Esophagus squamous epithelium (tissue), 5 donors: ENCODE measurements around the gene GLIS1. TPM values are rescaled to one million over a fixed set of nuclear protein-coding genes. Genes with fewer than 3 reads are reported as not detected.

Experiments
- DNase-seq: peaks from one replicate; lab custom pipeline; 2025; lab: John Stamatoyannopoulos, UW
- H3K27ac ChIP-seq, 4 donors: fragments of 200-600 bp; sonication (generic); one replicate each; pipeline ENCODE4 v1.5.1; 2016 to 2019; ENCODE audit warnings: mild to moderate bottlenecking in 1 of 4
- H3K27me3 ChIP-seq, 4 donors: fragments of 200-600 bp; sonication (generic); 1 replicate in 3 of 4; 2 replicates in 1 of 4; pipeline versions ENCODE4 v1.5.1 to v1.6.0; 2017 to 2021; ENCODE audit warnings: antibody characterized with exemption in 1 of 4
- H3K36me3 ChIP-seq, 3 donors: fragments of 200-600 bp; sonication (generic); one replicate each; pipeline ENCODE4 v1.5.1; 2016 to 2019
- H3K4me1 ChIP-seq, 3 donors: fragments of 200-600 bp; sonication (generic); one replicate each; pipeline ENCODE4 v1.5.1; 2017 to 2019
- H3K4me3 ChIP-seq, 4 donors: fragments of 200-600 bp; sonication (generic); 1 replicate in 3 of 4; 2 replicates in 1 of 4; pipeline ENCODE4 v1.5.1; 2016 to 2019; ENCODE audit warnings: mild to moderate bottlenecking in 2 of 4, moderate library complexity in 1 of 4
- H3K9me3 ChIP-seq, 3 donors: fragments of 200-600 bp; sonication (generic); one replicate each; pipeline ENCODE4 v1.5.1; 2016 to 2019
- POLR2A ChIP-seq, 4 donors: fragments of 450-650 bp; IDR thresholded peaks; one replicate each; pipeline ENCODE4 v1.6.1; 2017; ENCODE audit warnings: antibody characterized with exemption in 4 of 4, mild to moderate bottlenecking in 4 of 4, moderate library complexity in 3 of 4
- WGBS, 2 donors: methylation state at CpG; one replicate each; pipeline ENCODE4 v1.1.5; 2018; 5-methylcytosine and 5-hydroxymethylcytosine counted together
- intact Hi-C: fragments of 100-400 bp; cut with DNase I; formaldehyde crosslinking; loops from one replicate; pipeline ENCODE4 v1.15.0; 2022
- total RNA-seq, 4 donors: library from RNA; depleted of rRNA; stranded (reverse); fragments of >200 nt; gene quantifications; one replicate each; pipeline ENCODE4 v1.1.0, GENCODE V29; 2016
- TF ChIP-seq, protein P1 (sequence below), 6 experiments: fragments of 450-650 bp in 4 of 6; fragments of 200-600 bp in 2 of 6; sonication (generic) in 2 of 6; IDR thresholded peaks; one replicate each; pipeline ENCODE4 v1.5.1; 2016 to 2019; ENCODE audit warnings: antibody characterized with exemption in 6 of 6, mild to moderate bottlenecking in 4 of 6, moderate library complexity in 4 of 6
- donor health status: DM: yes; HTN: yes; CAD: no.

Gene GLIS1
- total RNA-seq, 4 donors from 2014 or later, result 0.57 TPM; not detected in 3

DNA sequence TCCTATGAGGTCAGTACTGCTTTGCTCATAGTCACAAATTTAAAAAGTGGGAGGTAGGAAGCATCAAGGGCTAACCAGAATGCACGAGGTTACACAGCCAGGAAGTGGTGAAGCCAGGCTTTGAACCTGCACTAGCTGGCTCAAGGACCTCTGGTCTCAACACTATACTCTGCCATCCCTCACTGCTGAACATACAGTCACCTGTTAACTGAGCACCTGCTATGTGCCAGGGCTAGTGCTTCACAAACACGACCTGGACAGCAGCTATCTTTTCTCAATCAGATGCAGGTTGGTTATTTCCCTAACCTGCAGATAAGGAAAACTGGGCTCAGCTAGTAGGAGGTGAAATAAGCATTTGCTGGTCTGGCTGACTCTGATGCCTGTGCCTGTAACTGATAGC is 73.0 kb downstream of the GLIS1 start:
- Histone ChIP-seq H3K27ac (no peak overlapping the region), H3K36me3 (no peaks in the 10 kb centered on the region), H3K4me1 (no peaks in the 10 kb centered on the region), H3K27me3 (no peaks in the 10 kb centered on the region), H3K4me3 (no peak overlapping the region), H3K9me3 (no peaks in the 10 kb centered on the region)
- no peak for DNase-seq
- intact Hi-C loops, result no loop called here
- WGBS, 2 donors, result 27 to 31% methylated on average over 2 of the region's 2 CpGs
- TF ChIP-seq, protein P1, sequence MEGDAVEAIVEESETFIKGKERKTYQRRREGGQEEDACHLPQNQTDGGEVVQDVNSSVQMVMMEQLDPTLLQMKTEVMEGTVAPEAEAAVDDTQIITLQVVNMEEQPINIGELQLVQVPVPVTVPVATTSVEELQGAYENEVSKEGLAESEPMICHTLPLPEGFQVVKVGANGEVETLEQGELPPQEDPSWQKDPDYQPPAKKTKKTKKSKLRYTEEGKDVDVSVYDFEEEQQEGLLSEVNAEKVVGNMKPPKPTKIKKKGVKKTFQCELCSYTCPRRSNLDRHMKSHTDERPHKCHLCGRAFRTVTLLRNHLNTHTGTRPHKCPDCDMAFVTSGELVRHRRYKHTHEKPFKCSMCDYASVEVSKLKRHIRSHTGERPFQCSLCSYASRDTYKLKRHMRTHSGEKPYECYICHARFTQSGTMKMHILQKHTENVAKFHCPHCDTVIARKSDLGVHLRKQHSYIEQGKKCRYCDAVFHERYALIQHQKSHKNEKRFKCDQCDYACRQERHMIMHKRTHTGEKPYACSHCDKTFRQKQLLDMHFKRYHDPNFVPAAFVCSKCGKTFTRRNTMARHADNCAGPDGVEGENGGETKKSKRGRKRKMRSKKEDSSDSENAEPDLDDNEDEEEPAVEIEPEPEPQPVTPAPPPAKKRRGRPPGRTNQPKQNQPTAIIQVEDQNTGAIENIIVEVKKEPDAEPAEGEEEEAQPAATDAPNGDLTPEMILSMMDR (IDR thresholded peaks at IDR 0.05), result no peak
- TF ChIP-seq POLR2A (IDR thresholded peaks at IDR 0.05), result no peak

DNA sequence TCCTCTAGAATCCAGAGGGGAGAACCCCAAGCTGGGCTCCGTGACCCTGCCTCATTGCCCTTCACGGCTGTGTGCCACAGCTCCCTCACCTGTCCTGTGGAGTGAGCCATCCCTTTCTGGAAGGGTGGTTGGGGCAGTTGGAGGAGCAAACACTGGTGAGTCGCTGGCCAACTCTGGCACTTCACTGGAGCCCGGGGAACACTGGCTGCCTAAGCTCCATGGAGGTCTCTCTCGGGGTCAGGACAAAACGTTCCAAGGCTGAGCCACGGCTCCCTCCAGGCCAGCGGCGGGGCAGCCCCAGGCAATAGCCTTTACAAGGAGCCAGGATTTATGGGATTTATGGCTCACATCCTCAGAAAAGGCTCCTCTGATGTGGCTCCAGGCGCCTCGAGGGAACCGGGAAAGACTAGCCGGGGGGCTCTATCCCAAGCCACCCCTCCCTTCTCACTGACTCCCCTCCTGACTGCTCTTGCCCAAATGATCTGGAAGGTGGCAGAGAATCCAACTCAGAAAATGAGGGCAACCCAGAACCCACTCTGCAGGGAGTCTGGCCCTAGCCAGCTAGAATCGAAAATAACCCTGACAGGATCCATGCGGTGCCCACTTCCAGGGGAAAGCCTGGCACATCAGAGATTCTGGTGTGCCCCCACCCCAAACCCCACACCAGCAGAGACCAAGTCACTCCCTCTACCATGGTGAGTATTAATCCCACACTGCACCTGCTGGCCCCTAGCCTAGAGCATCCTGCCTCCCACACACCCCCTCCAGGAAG is 75.2 kb downstream of the GLIS1 start:
- H3K4me3 ChIP-seq, result no peak overlapping the region
- intact Hi-C loops, result no loop called here
- H3K36me3 ChIP-seq, result no peaks in the 10 kb centered on the region
- H3K27me3 ChIP-seq, result no peaks in the 10 kb centered on the region
- H3K27ac ChIP-seq, result no peak overlapping the region
- no peak for DNase-seq
- no peaks in the 10 kb centered on the region for H3K4me1 ChIP-seq
- TF ChIP-seq, protein P1 (IDR thresholded peaks at IDR 0.05), result no peak
- no peak for TF ChIP-seq POLR2A (IDR thresholded peaks at IDR 0.05)
- no peaks in the 10 kb centered on the region for H3K9me3 ChIP-seq
- WGBS, 2 donors, result 38 to 50% methylated on average over 1 to 6 of the region's 15 CpGs

DNA sequence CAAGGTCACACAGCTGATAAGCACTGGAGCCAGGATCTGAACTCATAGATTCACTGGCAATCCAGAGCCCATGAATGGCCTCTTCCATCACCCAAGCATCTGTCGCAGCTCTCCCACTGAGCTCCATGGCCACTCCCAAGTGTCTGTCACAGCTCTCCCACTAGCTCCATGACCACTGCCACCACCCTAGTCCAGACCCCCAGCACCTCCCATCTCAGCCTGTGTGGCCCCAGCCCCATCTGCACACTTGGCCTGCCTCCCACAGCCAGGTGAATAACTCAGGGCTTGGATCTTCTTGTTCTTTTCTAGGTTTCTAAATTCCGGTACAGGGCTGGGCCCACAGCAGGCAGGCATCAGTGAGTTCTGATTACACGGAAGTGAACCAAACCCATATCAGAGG is 76.0 kb downstream of the GLIS1 start:
- Histone ChIP-seq H3K36me3 (no peaks in the 10 kb centered on the region), H3K9me3 (no peaks in the 10 kb centered on the region), H3K27ac (no peak overlapping the region), H3K4me1 (no peaks in the 10 kb centered on the region), H3K4me3 (no peak overlapping the region), H3K27me3 (no peaks in the 10 kb centered on the region)
- intact Hi-C loops, result no loop called here
- WGBS, 2 donors, result 100% methylated on average over 1 of the region's 3 CpGs; no CpG with 5 or more reads in 1 of the 2 donors
- TF ChIP-seq, protein P1 (IDR thresholded peaks at IDR 0.05), result no peak
- TF ChIP-seq POLR2A (IDR thresholded peaks at IDR 0.05), result no peak
- no peak for DNase-seq

DNA sequence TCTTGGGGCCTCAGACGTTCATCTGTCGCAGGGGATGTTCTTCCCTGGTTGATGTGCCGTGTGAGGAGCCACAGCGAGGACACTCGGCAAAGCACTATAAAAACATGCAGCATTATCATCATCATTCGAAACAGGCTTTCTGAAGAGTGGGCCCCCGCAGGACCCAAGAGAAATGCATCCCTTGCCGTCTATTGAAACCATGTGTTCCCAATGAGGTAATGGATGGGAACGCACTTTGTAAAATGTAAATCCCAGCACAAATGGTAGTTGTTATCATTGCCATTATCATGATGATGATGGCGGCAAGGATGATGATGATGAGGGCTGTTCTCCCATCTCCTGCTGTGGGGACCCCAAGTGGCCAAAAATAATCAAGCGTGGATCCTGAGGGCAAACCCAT is 76.8 kb downstream of the GLIS1 start:
- no peak for TF ChIP-seq POLR2A (IDR thresholded peaks at IDR 0.05)
- TF ChIP-seq, protein P1 (IDR thresholded peaks at IDR 0.05), result no peak
- no peak overlapping the region for H3K4me3 ChIP-seq
- no peaks in the 10 kb centered on the region for H3K4me1 ChIP-seq
- no peaks in the 10 kb centered on the region for H3K27me3 ChIP-seq
- WGBS, 2 donors, result 87 to 94% methylated on average over 8 to 11 of the region's 11 CpGs
- no peak for DNase-seq
- intact Hi-C loops, result no loop called here
- H3K27ac ChIP-seq, result no peak overlapping the region
- no peaks in the 10 kb centered on the region for H3K9me3 ChIP-seq
- H3K36me3 ChIP-seq, result no peaks in the 10 kb centered on the region

DNA sequence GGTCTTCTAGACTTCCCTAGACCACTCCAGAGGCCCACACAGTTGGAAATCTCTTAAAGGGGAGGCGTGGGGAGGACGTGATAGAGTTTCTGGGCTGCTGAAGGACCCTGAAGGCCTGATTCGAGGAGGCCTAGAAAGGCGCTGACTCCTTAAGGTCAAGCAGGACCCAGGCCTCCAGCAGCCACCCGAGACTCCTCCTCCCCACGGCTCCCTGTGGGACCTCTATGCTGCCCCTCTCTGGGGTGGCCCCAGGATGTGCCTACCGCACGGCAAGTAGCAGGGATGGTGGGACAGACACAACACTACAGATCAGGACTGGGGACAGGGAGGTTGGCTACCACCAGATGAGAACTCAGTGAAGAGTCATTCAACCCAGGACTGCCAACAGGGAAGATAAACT is 77.5 kb downstream of the GLIS1 start:
- H3K36me3 ChIP-seq, result no peaks in the 10 kb centered on the region
- H3K4me1 ChIP-seq, result no peaks in the 10 kb centered on the region
- intact Hi-C loops, result no loop called here
- DNase-seq, result no peak
- TF ChIP-seq, protein P1 (IDR thresholded peaks at IDR 0.05), result no peak
- no peak for TF ChIP-seq POLR2A (IDR thresholded peaks at IDR 0.05)
- no peaks in the 10 kb centered on the region for H3K9me3 ChIP-seq
- WGBS, 2 donors, result 85 to 94% methylated on average over 2 to 6 of the region's 8 CpGs
- no peak overlapping the region for H3K27ac ChIP-seq
- H3K27me3 ChIP-seq, result no peaks in the 10 kb centered on the region
- H3K4me3 ChIP-seq, result no peak overlapping the region
